Astrocyte (in vitro differentiated cells and primary cell): ENCODE data around the gene PPP4R3C. TPM values are rescaled to one million over a fixed set of nuclear protein-coding genes. Genes with fewer than 3 reads are reported as not detected.
"Not testable (repeated sequence)": the region's sequence is repeated elsewhere in the genome, so short reads cannot be mapped to it uniquely, and the experiment has no call there.

Experiments
- DNase-seq: peaks from one replicate; pipeline ENCODE4 v3.0.0-alpha.2; 2010; ENCODE audit warnings: low read depth
- FAIRE-seq: peaks from 2 replicates; lab custom pipeline; 2011; peaks lifted over from hg19 to GRCh38; lab: Jason Lieb, UNC
- H2AFZ ChIP-seq: 2 replicates; pipeline ENCODE4 v1.6.0; 2012; ENCODE audit warnings: low read depth, low read length, inconsistent platforms
- H3K27ac ChIP-seq: 2 replicates; pipeline ENCODE4 v1.5.1; 2011; ENCODE audit warnings: low read depth, low read length, inconsistent platforms
- H3K27me3 ChIP-seq: 2 replicates; pipeline ENCODE4 v1.6.0; 2011; ENCODE audit warnings: low read length, inconsistent platforms; ENCODE audit not compliant: insufficient read depth
- H3K36me3 ChIP-seq: 2 replicates; pipeline ENCODE4 v1.5.1; 2011; ENCODE audit warnings: low read length, inconsistent platforms; ENCODE audit not compliant: insufficient read depth
- H3K4me1 ChIP-seq: 2 replicates; pipeline ENCODE4 v1.5.1; 2011; ENCODE audit warnings: low read length, inconsistent platforms; ENCODE audit not compliant: insufficient read depth
- H3K4me2 ChIP-seq: 2 replicates; pipeline ENCODE4 v1.6.0; 2012; ENCODE audit warnings: low read length, inconsistent platforms
- H3K4me3 ChIP-seq: 2 replicates; pipeline ENCODE4 v1.5.1; 2011; ENCODE audit warnings: low read depth, mild to moderate bottlenecking, low read length, inconsistent platforms; ENCODE audit not compliant: insufficient read depth
- H3K79me2 ChIP-seq: 2 replicates; pipeline ENCODE4 v1.6.0; 2012; ENCODE audit warnings: mild to moderate bottlenecking, low read length, inconsistent platforms; ENCODE audit not compliant: insufficient read depth
- H3K9ac ChIP-seq: 2 replicates; pipeline ENCODE4 v1.6.0; 2012; ENCODE audit warnings: mild to moderate bottlenecking, low read length, inconsistent platforms
- H3K9me3 ChIP-seq: 2 replicates; pipeline ENCODE4 v1.5.1; 2012; ENCODE audit warnings: low read depth, mild to moderate bottlenecking, low read length, inconsistent platforms; ENCODE audit not compliant: insufficient read depth
- H4K20me1 ChIP-seq: 2 replicates; pipeline ENCODE4 v1.6.0; 2012; ENCODE audit warnings: low read length, inconsistent platforms; ENCODE audit not compliant: insufficient read depth
- H3K27ac Mint-ChIP-seq: one replicate; pipeline ENCODE4 v1.8.0; 2021; ENCODE audit warnings: mild to moderate bottlenecking, mixed read lengths; ENCODE audit not compliant: unreplicated experiment
- H3K27me3 Mint-ChIP-seq: one replicate; pipeline ENCODE4 v1.8.0; 2021; ENCODE audit warnings: low read depth, mixed read lengths; ENCODE audit not compliant: unreplicated experiment
- H3K36me3 Mint-ChIP-seq: one replicate; pipeline ENCODE4 v1.8.0; 2021; ENCODE audit warnings: low read depth, mixed read lengths; ENCODE audit not compliant: unreplicated experiment
- H3K4me1 Mint-ChIP-seq: one replicate; pipeline ENCODE4 v1.8.0; 2021; ENCODE audit warnings: low read depth, mixed read lengths; ENCODE audit not compliant: unreplicated experiment
- H3K4me3 Mint-ChIP-seq: one replicate; pipeline ENCODE4 v1.8.0; 2021; ENCODE audit warnings: mild to moderate bottlenecking, moderate library complexity, mixed read lengths; ENCODE audit not compliant: unreplicated experiment
- H3K9me3 Mint-ChIP-seq: one replicate; pipeline ENCODE4 v1.8.0; 2021; ENCODE audit warnings: mild to moderate bottlenecking, mixed read lengths; ENCODE audit not compliant: unreplicated experiment
- EZH2 ChIP-seq: IDR thresholded peaks from 2 replicates; pipeline ENCODE4 v1.6.1; 2012; ENCODE audit warnings: mild to moderate bottlenecking, low read length, inconsistent platforms; ENCODE audit not compliant: insufficient read depth
- total RNA-seq: library from RNA; stranded (reverse); gene quantifications from 2 replicates; pipeline ENCODE4 v1.2.1, GENCODE V29; 2021
- TF ChIP-seq, protein P1 (sequence below): IDR thresholded peaks from 2 replicates; pipeline ENCODE4 v1.5.1; 2011; ENCODE audit warnings: low read depth, mild to moderate bottlenecking, inconsistent platforms, low read length, moderate library complexity; ENCODE audit not compliant: insufficient read depth

PPP4R3C gene
- total RNA-seq, 1 donor from 2014 or later, result not detected

DNA sequence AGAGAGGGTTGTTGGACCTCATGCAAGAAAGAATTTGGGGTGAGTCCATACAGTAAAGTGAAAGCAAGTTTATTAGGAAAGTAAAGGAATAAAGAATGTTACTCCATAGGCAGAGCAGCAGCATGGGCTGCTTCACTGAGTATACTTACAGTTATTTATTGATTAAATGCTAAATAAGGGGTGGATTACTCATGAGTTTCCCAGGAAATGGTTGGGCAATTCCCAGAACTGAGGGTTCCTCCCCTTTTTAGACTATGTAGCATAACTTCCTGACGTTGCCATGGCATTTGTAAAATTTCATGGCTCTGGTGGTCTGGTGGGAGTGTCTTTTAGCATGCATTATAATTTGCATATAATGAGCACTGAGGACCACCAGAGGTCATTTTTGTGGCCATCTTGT is 16.7 kb downstream of the PPP4R3C start:
- H3K9me3 Mint-ChIP-seq, result no peaks in the 10 kb centered on the region
- H3K79me2 ChIP-seq, result no peaks in the 10 kb centered on the region
- no peaks in the 10 kb centered on the region for H3K36me3 Mint-ChIP-seq
- H3K4me3 ChIP-seq, result no peak overlapping the region
- H3K4me3 Mint-ChIP-seq, result no peak overlapping the region
- H3K27ac ChIP-seq, result no peak overlapping the region
- no peaks in the 10 kb centered on the region for H4K20me1 ChIP-seq
- FAIRE-seq, result no peak
- H3K4me2 ChIP-seq, result no peak overlapping the region
- DNase-seq, result no peak
- H3K9me3 ChIP-seq, result no peaks in the 10 kb centered on the region
- TF ChIP-seq, protein P1, sequence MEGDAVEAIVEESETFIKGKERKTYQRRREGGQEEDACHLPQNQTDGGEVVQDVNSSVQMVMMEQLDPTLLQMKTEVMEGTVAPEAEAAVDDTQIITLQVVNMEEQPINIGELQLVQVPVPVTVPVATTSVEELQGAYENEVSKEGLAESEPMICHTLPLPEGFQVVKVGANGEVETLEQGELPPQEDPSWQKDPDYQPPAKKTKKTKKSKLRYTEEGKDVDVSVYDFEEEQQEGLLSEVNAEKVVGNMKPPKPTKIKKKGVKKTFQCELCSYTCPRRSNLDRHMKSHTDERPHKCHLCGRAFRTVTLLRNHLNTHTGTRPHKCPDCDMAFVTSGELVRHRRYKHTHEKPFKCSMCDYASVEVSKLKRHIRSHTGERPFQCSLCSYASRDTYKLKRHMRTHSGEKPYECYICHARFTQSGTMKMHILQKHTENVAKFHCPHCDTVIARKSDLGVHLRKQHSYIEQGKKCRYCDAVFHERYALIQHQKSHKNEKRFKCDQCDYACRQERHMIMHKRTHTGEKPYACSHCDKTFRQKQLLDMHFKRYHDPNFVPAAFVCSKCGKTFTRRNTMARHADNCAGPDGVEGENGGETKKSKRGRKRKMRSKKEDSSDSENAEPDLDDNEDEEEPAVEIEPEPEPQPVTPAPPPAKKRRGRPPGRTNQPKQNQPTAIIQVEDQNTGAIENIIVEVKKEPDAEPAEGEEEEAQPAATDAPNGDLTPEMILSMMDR, result no peak
- no peak for TF ChIP-seq EZH2
- no peak overlapping the region for H2AFZ ChIP-seq
- H3K9ac ChIP-seq, result no peak overlapping the region
- H3K27me3 ChIP-seq, result no peaks in the 10 kb centered on the region
- peaks cover 7% of the 10 kb centered on the region for H3K4me1 Mint-ChIP-seq
- H3K27me3 Mint-ChIP-seq, result no peaks in the 10 kb centered on the region
- H3K4me1 ChIP-seq, result no peaks in the 10 kb centered on the region
- no peak overlapping the region for H3K27ac Mint-ChIP-seq
- no peaks in the 10 kb centered on the region for H3K36me3 ChIP-seq

DNA sequence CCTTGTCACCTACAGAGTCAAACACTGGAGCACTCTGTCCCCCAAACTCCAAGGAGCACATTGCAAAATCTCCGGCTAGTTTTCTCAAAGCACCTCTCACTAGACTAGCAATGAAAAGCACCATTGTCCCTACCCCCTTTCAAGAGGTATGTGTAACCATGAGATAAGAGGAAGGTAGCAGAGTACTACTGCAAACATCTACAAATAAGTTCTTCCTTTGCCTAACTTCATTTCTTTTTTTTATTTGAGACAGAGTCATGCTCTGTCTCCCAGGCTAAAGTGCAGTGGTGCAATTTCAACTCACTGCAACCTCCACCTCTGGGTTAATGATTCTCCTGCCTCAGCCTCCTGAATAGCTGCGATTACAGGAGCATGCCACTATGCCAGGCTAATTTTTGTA is 17.7 kb downstream of the PPP4R3C start:
- Histone ChIP-seq H3K79me2 (no peaks in the 10 kb centered on the region), H3K9ac (no peak overlapping the region), H3K4me2 (no peak overlapping the region), H3K36me3 (no peaks in the 10 kb centered on the region), H3K4me3 (no peak overlapping the region), H2AFZ (no peak overlapping the region), H3K9me3 (no peaks in the 10 kb centered on the region), H3K27me3 (no peaks in the 10 kb centered on the region), H4K20me1 (no peaks in the 10 kb centered on the region), H3K4me1 (no peaks in the 10 kb centered on the region), H3K27ac (no peak overlapping the region)
- H3K36me3 Mint-ChIP-seq, result no peaks in the 10 kb centered on the region
- H3K27me3 Mint-ChIP-seq, result no peaks in the 10 kb centered on the region
- no peaks in the 10 kb centered on the region for H3K9me3 Mint-ChIP-seq
- no peak for TF ChIP-seq EZH2
- TF ChIP-seq, protein P1, result no peak
- H3K4me3 Mint-ChIP-seq, result no peak overlapping the region
- no peak for DNase-seq
- H3K4me1 Mint-ChIP-seq, result peaks cover 7% of the 10 kb centered on the region
- no peak for FAIRE-seq
- H3K27ac Mint-ChIP-seq, result peak overlapping the region; percentile 31

DNA sequence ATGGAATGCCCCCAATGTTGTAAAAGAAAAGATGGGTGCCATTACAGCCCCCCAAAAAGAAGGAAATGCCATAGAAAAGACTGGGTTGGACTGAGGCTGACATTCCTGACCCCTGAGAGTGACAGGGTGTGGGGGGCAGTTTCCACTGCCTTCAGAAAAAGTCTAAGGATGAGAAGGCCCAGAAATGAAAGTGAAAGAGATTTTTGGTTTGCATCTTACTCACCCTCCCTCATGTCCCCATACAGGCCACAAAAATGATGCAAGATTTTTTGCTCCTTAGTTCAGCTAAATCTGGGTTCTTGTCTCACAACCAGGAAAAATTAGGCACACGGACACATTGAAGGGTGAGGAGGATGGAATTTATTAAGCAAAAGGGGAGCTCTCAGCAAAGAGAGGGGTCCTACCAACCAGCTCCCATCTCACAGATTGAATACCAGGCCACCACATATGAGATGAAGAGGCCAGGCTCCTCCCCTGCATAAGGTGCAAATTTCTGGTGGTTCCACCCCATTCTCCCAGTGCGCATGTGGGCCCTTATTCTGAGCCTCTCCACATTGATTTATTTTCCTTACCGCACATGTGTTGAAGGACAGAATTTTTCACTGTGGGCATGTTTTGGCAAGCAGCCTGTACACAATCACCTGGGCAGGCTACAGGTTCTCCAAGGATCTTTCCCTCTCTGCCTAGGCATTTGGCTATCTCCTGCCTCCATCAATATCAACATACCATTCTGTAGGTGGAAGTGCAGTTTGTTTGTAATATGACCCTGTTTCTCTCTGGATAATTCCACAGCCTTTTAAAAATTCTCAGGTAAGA is 18.8 kb downstream of the PPP4R3C start:
- H3K4me2 ChIP-seq, result no peak overlapping the region
- Mint-ChIP-seq H3K9me3 (no peaks in the 10 kb centered on the region), H3K27ac (peak overlapping the region; percentile 96), H3K36me3 (no peaks in the 10 kb centered on the region), H3K4me1 (peaks cover 7% of the 10 kb centered on the region), H3K4me3 (no peak overlapping the region), H3K27me3 (no peaks in the 10 kb centered on the region)
- H3K4me3 ChIP-seq, result no peak overlapping the region
- DNase-seq (no peak), FAIRE-seq (no peak)
- no peaks in the 10 kb centered on the region for H3K9me3 ChIP-seq
- H3K27me3 ChIP-seq, result no peaks in the 10 kb centered on the region
- H3K4me1 ChIP-seq, result no peaks in the 10 kb centered on the region
- H3K27ac ChIP-seq, result no peak overlapping the region
- H4K20me1 ChIP-seq, result no peaks in the 10 kb centered on the region
- TF ChIP-seq, protein P1, result no peak
- no peak for TF ChIP-seq EZH2
- H2AFZ ChIP-seq, result no peak overlapping the region
- no peaks in the 10 kb centered on the region for H3K36me3 ChIP-seq
- H3K9ac ChIP-seq, result no peak overlapping the region
- no peaks in the 10 kb centered on the region for H3K79me2 ChIP-seq

DNA sequence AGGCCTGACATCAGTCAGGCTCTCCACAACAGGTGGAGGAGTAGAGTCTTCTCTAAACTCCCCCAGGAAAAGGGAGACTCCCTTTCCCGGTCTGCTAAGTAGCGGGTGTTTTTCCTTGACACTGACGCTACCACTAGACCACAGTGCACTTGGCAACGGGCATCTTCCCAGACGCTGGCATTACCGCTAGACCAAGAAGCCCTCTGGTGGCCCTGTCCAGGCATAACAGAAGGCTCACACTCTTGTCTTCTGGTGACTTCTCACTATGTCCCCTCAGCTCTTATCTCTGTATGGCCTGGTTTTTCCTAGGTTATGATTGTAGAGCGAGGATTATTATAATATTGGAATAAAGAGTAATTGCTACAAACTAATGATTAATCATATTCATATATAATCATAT is 20.7 kb downstream of the PPP4R3C start:
- H3K36me3 ChIP-seq, H3K4me2 ChIP-seq, H3K4me3 Mint-ChIP-seq, H2AFZ ChIP-seq, FAIRE-seq, H4K20me1 ChIP-seq, H3K27ac ChIP-seq, H3K4me1 Mint-ChIP-seq, H3K9me3 Mint-ChIP-seq, H3K36me3 Mint-ChIP-seq, H3K9ac ChIP-seq, H3K79me2 ChIP-seq, DNase-seq, H3K27me3 ChIP-seq, H3K27ac Mint-ChIP-seq, H3K9me3 ChIP-seq, H3K4me3 ChIP-seq, H3K4me1 ChIP-seq, H3K27me3 Mint-ChIP-seq: not testable (repeated sequence)
